ENCODE results near the gene RCC1.
"Not testable (repeated sequence)": the region's sequence is repeated elsewhere in the genome, so short reads cannot be mapped to it uniquely, and the experiment has no call there.

Gene RCC1

GRCh38 chr1:28505406-28506187 is at the start of gene RCC1:
Gene RCC1, plus strand, starts transcription at chr1:28506043. Its CDS starts 23,824 bp downstream, at chr1:28529867.
- intact Hi-C loops (cut with DNase I): loop anchor here (5.0 kb wide), 1 partner anchor 258 kb away; no protein-coding TSS in a partner anchor
- peak; percentile 88 to 97 (median 94) for DNase-seq

- DNase-seq: peak in 1 of 42 donors; percentile 12
- intact Hi-C loops (cut with DNase I): no loop called here
These were observed 49.8 kb upstream of the RCC1 start for GRCh38 chr1:28456078-28456477.

GRCh38 chr1:28457678-28458077 is 48.2 kb upstream of the RCC1 start:
- intact Hi-C loops (cut with DNase I): no loop called here
- no peak for DNase-seq

GRCh38 chr1:28458237-28459228 is 47.3 kb upstream of the RCC1 start:
- DNase-seq: no peak
- intact Hi-C loops (cut with DNase I): no loop called here

GRCh38 chr1:28466226-28466778 is 39.5 kb upstream of the RCC1 start:
- intact Hi-C loops (cut with DNase I): no loop called here
- DNase-seq: no peak

- intact Hi-C loops (cut with DNase I): no loop called here
- DNase-seq: no peak
These were observed 35.7 kb upstream of the RCC1 start for GRCh38 chr1:28470146-28470545.

- DNase-seq; intact Hi-C loops (cut with DNase I): not testable (repeated sequence)
These were observed 26.3 kb upstream of the RCC1 start for GRCh38 chr1:28479497-28479896.

GRCh38 chr1:28480308-28480707 is 25.5 kb upstream of the RCC1 start:
- DNase-seq: no peak
- intact Hi-C loops (cut with DNase I): no loop called here

GRCh38 chr1:28482138-28482537 is 23.7 kb upstream of the RCC1 start:
- intact Hi-C loops (cut with DNase I): no loop called here
- no peak for DNase-seq

- intact Hi-C loops (cut with DNase I): no loop called here
- no peak for DNase-seq
These were observed 23.1 kb upstream of the RCC1 start for GRCh38 chr1:28482702-28483101.

- no peak for DNase-seq
- intact Hi-C loops (cut with DNase I): no loop called here
These were observed 11.1 kb upstream of the RCC1 start for GRCh38 chr1:28494737-28495136.

GRCh38 chr1:28499553-28499952 is 6.3 kb upstream of the RCC1 start:
- intact Hi-C loops (cut with DNase I): no loop called here
- no peak for DNase-seq

GRCh38 chr1:28501925-28502324 is 3.9 kb upstream of the RCC1 start:
- intact Hi-C loops (cut with DNase I): no loop called here
- no peak for DNase-seq

- intact Hi-C loops (cut with DNase I): no loop called here
These were observed 2.7 kb upstream of the RCC1 start for GRCh38 chr1:28503117-28503516.

GRCh38 chr1:28506907-28507246 is 1.0 kb downstream of the RCC1 start:
- DNase-seq: no peak
- intact Hi-C loops (cut with DNase I): loop anchor here (5.0 kb wide), 1 partner anchor 260 kb away; no protein-coding TSS in a partner anchor

More at GRCh38 chr1:28503117-28503516, 2.7 kb upstream of the RCC1 start:
- DNase-seq: no peak

- intact Hi-C loops (cut with DNase I): loop anchor here (5.0 kb wide), 1 partner anchor 260 kb away; no protein-coding TSS in a partner anchor
- DNase-seq: peak in 1 of 42 donors; percentile 72
These were observed 1.4 kb downstream of the RCC1 start for GRCh38 chr1:28507247-28507645.

GRCh38 chr1:28507646-28508434 is 2.0 kb downstream of the RCC1 start:
- no peak for DNase-seq
- intact Hi-C loops (cut with DNase I): loop anchor here (5.0 kb wide), 1 partner anchor 261 kb away; no protein-coding TSS in a partner anchor

- intact Hi-C loops (cut with DNase I): loop anchor here (5.0 kb wide), 1 partner anchor 261 kb away; no protein-coding TSS in a partner anchor
- DNase-seq: peak in 1 of 42 donors; percentile 43
These were observed 2.6 kb downstream of the RCC1 start for GRCh38 chr1:28508435-28508754.

All from head of caudate nucleus (tissue), 42 donors.